Liver (tissue), 9 donors: ENCODE results near the gene PPP2R5C. TPM values are rescaled to one million over a fixed set of nuclear protein-coding genes. Genes with fewer than 3 reads are reported as not detected.

Experiments
- DNase-seq: peaks from one replicate; pipeline ENCODE4 v3.0.0-alpha.2; 2017; ENCODE audit warnings: low spot score
- H3K27ac ChIP-seq, 2 donors: one replicate each; pipeline ENCODE4 v1.7.0; 2013; ENCODE audit warnings: inconsistent platforms in 2 of 2, low read length in 2 of 2, control low read depth in 1 of 2, low read depth in 1 of 2, mild to moderate bottlenecking in 1 of 2
- H3K27me3 ChIP-seq, 4 donors: one replicate each; pipeline versions ENCODE4 v1.6.1 to v1.7.0; 2013; ENCODE audit warnings: low read length in 3 of 4, inconsistent platforms in 1 of 4, mild to moderate bottlenecking in 1 of 4, moderate library complexity in 1 of 4; ENCODE audit not compliant: control insufficient read depth in 4 of 4, insufficient read depth in 4 of 4
- H3K36me3 ChIP-seq, 4 donors: one replicate each; pipeline versions ENCODE4 v1.6.1 to v1.7.0; 2013; ENCODE audit warnings: low read length in 3 of 4, mild to moderate bottlenecking in 3 of 4, low read depth in 1 of 4, moderate library complexity in 1 of 4; ENCODE audit not compliant: control insufficient read depth in 4 of 4, insufficient read depth in 3 of 4
- H3K4me1 ChIP-seq, 4 donors: one replicate each; pipeline versions ENCODE4 v1.6.1 to v1.7.0; 2013; ENCODE audit warnings: low read length in 3 of 4, mild to moderate bottlenecking in 3 of 4, moderate library complexity in 1 of 4; ENCODE audit not compliant: control insufficient read depth in 4 of 4, insufficient read depth in 4 of 4
- H3K4me3 ChIP-seq, 3 donors: one replicate each; pipeline versions ENCODE4 v1.6.1 to v1.7.0; 2013; ENCODE audit warnings: low read length in 3 of 3, control low read depth in 1 of 3, low read depth in 1 of 3, mild to moderate bottlenecking in 1 of 3
- H3K9ac ChIP-seq, 2 donors: one replicate each; pipeline ENCODE4 v1.7.0; 2013; ENCODE audit warnings: low read length in 2 of 2, mild to moderate bottlenecking in 2 of 2, moderate library complexity in 2 of 2, control low read depth in 1 of 2, low read depth in 1 of 2
- H3K9me3 ChIP-seq, 4 donors: one replicate each; pipeline versions ENCODE4 v1.6.1 to v1.7.0; 2013; ENCODE audit warnings: low read length in 3 of 4; ENCODE audit not compliant: control insufficient read depth in 4 of 4
- ATF3 ChIP-seq: IDR thresholded peaks from 2 replicates; pipeline ENCODE4 v1.6.1; 2016; ENCODE audit warnings: antibody characterized with exemption
- FOXA1 ChIP-seq: IDR thresholded peaks from 2 replicates; pipeline ENCODE4 v1.6.1; 2016; ENCODE audit warnings: antibody characterized with exemption
- FOXA2 ChIP-seq: IDR thresholded peaks from 2 replicates; pipeline ENCODE4 v1.6.1; 2016; ENCODE audit warnings: antibody characterized with exemption
- GABPA ChIP-seq, 2 donors: IDR thresholded peaks in 1 of 2; conservative IDR thresholded peaks in 1 of 2; 2 replicates each; pipeline ENCODE4 v1.6.1; 2016; ENCODE audit warnings: antibody characterized with exemption in 2 of 2, mild to moderate bottlenecking in 1 of 2, moderate library complexity in 1 of 2
- HNF4A ChIP-seq, 2 donors: conservative IDR thresholded peaks; 2 replicates each; pipeline ENCODE4 v1.6.1; 2016; ENCODE audit warnings: antibody characterized with exemption in 2 of 2, mild to moderate bottlenecking in 2 of 2
- HNF4G ChIP-seq: IDR thresholded peaks from 2 replicates; pipeline ENCODE4 v1.6.1; 2016; ENCODE audit warnings: antibody characterized with exemption
- JUND ChIP-seq, 2 donors: IDR thresholded peaks; 2 replicates each; pipeline ENCODE4 v1.6.1; 2016; ENCODE audit warnings: antibody characterized with exemption in 2 of 2
- RAD21 ChIP-seq, 2 donors: IDR thresholded peaks; 2 replicates each; pipeline ENCODE4 v1.6.1; 2016; ENCODE audit warnings: antibody characterized with exemption in 2 of 2, mild to moderate bottlenecking in 2 of 2
- REST ChIP-seq: IDR thresholded peaks from 2 replicates; pipeline ENCODE4 v1.6.1; 2016; ENCODE audit warnings: antibody characterized with exemption, mild to moderate bottlenecking
- RXRA ChIP-seq, 2 donors: IDR thresholded peaks; 2 replicates each; pipeline ENCODE4 v1.6.1; 2017 to 2018; ENCODE audit warnings: antibody characterized with exemption in 2 of 2, mild to moderate bottlenecking in 1 of 2
- SP1 ChIP-seq: IDR thresholded peaks from 2 replicates; pipeline ENCODE4 v1.6.1; 2018; ENCODE audit warnings: antibody characterized with exemption, mild to moderate bottlenecking
- TAF1 ChIP-seq: conservative IDR thresholded peaks from 2 replicates; pipeline ENCODE4 v1.6.1; 2016; ENCODE audit warnings: antibody characterized with exemption, mild to moderate bottlenecking
- YY1 ChIP-seq: IDR thresholded peaks from 2 replicates; pipeline ENCODE4 v1.6.1; 2016; ENCODE audit warnings: antibody characterized with exemption, mild to moderate bottlenecking
- WGBS: extraction: QIAGEN DNeasy Blood & Tissue Kit; methylation state at CpG from one replicate; pipeline ENCODE4 v1.1.7; 2013; 5-methylcytosine and 5-hydroxymethylcytosine counted together
- polyA plus RNA-seq, 2 donors: library from polyadenylated mRNA; stranded (reverse) in 1 of 2; unstranded in 1 of 2; fragments of 200-250 nt in 1 of 2; fragments of >200 nt in 1 of 2; fragmentation: Nextera tagmentation in 1 of 2; extraction: Ambion mirVana in 1 of 2; gene quantifications; one replicate each; pipeline versions ENCODE4 v1.2.1 to v1.2.3, GENCODE V29; 2013 to 2015
- total RNA-seq, 2 donors: library from RNA; depleted of rRNA; stranded (reverse); fragments of >200 nt; gene quantifications; one replicate each; pipeline ENCODE4 v1.2.3, GENCODE V29; 2014
- TF ChIP-seq, protein P1 (sequence below): fragments of 150-350 bp; IDR thresholded peaks from 2 replicates; pipeline ENCODE4 v1.5.1; 2017; ENCODE audit warnings: improper control_type of control experiment, low read depth, low read length; ENCODE audit not compliant: missing input control
- TF ChIP-seq, protein P2 (sequence below): IDR thresholded peaks from 2 replicates; pipeline ENCODE4 v1.6.1; 2016; ENCODE audit warnings: antibody characterized with exemption
- donor health status: healthy.
- donor health status: healthy.
- donor health status: healthy.
- donor health status: healthy.
- donor health status: healthy.

The PPP2R5C gene
- total and polyA plus RNA-seq, 4 donors, result 33.5 to 52.3 (median 43.9) TPM

- no peak for DNase-seq
- Histone ChIP-seq H3K36me3 (no peaks in the 10 kb centered on the region), H3K4me1 (peaks cover 5 to 12% (median 8%) of the 10 kb centered on the region in 4 donors), H3K9me3 (no peaks in the 10 kb centered on the region), H3K27me3 (no peaks in the 10 kb centered on the region), H3K27ac (no peak overlapping the region), H3K4me3 (no peak overlapping the region), H3K9ac (no peak overlapping the region)
- TF ChIP-seq FOXA1 (no peak), HNF4G (no peak), YY1 (no peak), RAD21 (IDR thresholded peaks at IDR 0.05) (no peak), ATF3 (no peak), FOXA2 (no peak), REST (no peak), GABPA (IDR thresholded peaks at IDR 0.05 in 1 of 2, conservative IDR thresholded peaks at IDR 0.05 in 1 of 2) (no peak), SP1 (no peak), RXRA (IDR thresholded peaks at IDR 0.05) (no peak), TAF1 (no peak)
- TF ChIP-seq, protein P1, sequence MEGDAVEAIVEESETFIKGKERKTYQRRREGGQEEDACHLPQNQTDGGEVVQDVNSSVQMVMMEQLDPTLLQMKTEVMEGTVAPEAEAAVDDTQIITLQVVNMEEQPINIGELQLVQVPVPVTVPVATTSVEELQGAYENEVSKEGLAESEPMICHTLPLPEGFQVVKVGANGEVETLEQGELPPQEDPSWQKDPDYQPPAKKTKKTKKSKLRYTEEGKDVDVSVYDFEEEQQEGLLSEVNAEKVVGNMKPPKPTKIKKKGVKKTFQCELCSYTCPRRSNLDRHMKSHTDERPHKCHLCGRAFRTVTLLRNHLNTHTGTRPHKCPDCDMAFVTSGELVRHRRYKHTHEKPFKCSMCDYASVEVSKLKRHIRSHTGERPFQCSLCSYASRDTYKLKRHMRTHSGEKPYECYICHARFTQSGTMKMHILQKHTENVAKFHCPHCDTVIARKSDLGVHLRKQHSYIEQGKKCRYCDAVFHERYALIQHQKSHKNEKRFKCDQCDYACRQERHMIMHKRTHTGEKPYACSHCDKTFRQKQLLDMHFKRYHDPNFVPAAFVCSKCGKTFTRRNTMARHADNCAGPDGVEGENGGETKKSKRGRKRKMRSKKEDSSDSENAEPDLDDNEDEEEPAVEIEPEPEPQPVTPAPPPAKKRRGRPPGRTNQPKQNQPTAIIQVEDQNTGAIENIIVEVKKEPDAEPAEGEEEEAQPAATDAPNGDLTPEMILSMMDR, result no peak
- TF ChIP-seq, protein P2, sequence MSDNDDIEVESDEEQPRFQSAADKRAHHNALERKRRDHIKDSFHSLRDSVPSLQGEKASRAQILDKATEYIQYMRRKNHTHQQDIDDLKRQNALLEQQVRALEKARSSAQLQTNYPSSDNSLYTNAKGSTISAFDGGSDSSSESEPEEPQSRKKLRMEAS, result no peak
- 20% methylated on average over 5 of the region's 5 CpGs for WGBS
These were observed 183.7 kb downstream of the PPP2R5C start for GRCh38 chr14:101945171-101945570.

DNA sequence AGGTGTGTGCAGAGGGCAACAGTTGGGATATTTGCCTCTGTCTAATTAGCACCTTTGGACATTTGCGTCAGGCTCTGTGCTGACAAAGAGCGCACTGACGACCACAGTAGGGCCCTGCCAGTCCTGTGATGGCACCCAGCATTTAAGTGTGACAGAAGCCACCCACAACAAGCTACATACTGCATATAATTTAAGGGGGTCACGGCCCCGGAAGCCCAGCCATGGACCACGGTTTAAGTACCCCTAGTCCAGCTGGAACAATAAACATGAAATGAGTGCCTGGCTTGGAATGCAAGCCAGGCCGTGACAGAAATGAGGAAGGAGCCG lies 186.0 kb downstream of the PPP2R5C start:
- Histone ChIP-seq H3K4me1 (peaks cover 5 to 12% (median 8%) of the 10 kb centered on the region in 4 donors), H3K27me3 (no peaks in the 10 kb centered on the region), H3K27ac (peak overlapping the region; percentile 97), H3K4me3 (peak overlapping the region; percentile 76 to 97 (median 89)), H3K9me3 (no peaks in the 10 kb centered on the region), H3K36me3 (no peaks in the 10 kb centered on the region), H3K9ac (peak overlapping the region; percentile 98 to 99)
- WGBS, result 5% methylated on average over 8 of the region's 8 CpGs
- TF ChIP-seq, protein P1, result no peak
- TF ChIP-seq RXRA (IDR thresholded peaks at IDR 0.05) (no peak), RAD21 (IDR thresholded peaks at IDR 0.05) (no peak), HNF4A (conservative IDR thresholded peaks at IDR 0.05) (no peak), JUND (IDR thresholded peaks at IDR 0.05) (no peak), FOXA2 (no peak), SP1 (no peak)
- DNase-seq, result no peak
